ENCODE measurements around the gene ASPSCR1.
"Not testable (repeated sequence)": the region's sequence is repeated elsewhere in the genome, so short reads cannot be mapped to it uniquely, and the experiment has no call there.

Gene ASPSCR1

GRCh38 chr17:81942167-81942553, 35.3 kb upstream of the ASPSCR1 start:
- no peak for DNase-seq

- no peak for DNase-seq
Measured at GRCh38 chr17:81944858-81945257, 32.6 kb upstream of the ASPSCR1 start.

- no peak for DNase-seq
Measured at GRCh38 chr17:81947189-81947588, 30.2 kb upstream of the ASPSCR1 start, which contains the start of gene MYADML2. Gene MYADML2 (minus strand): TSS chr17:81947233. CDS start chr17:81941741, 5,492 bp downstream.

- DNase-seq = no peak
Measured at GRCh38 chr17:81948635-81949378, 28.6 kb upstream of the ASPSCR1 start.

- no peak for DNase-seq
Measured at GRCh38 chr17:81950501-81950900, 26.9 kb upstream of the ASPSCR1 start.

- DNase-seq = no peak
Measured at GRCh38 chr17:81951785-81952684, 25.4 kb upstream of the ASPSCR1 start.

- no peak for DNase-seq
Measured at GRCh38 chr17:81952792-81953228, 24.6 kb upstream of the ASPSCR1 start.

GRCh38 chr17:81953443-81953842, 24.0 kb upstream of the ASPSCR1 start:
- not testable (repeated sequence) for DNase-seq

GRCh38 chr17:81954131-81955057, 23.0 kb upstream of the ASPSCR1 start:
- no peak for DNase-seq

GRCh38 chr17:81955058-81955681, 22.3 kb upstream of the ASPSCR1 start:
- DNase-seq = no peak

GRCh38 chr17:81955756-81956544, 21.5 kb upstream of the ASPSCR1 start:
- no peak for DNase-seq

- DNase-seq = no peak
Measured at GRCh38 chr17:81956607-81957589, 20.5 kb upstream of the ASPSCR1 start.

- DNase-seq = no peak
Measured at GRCh38 chr17:81957691-81958432, 19.6 kb upstream of the ASPSCR1 start.

- no peak for DNase-seq
Measured at GRCh38 chr17:81958633-81959342, 18.6 kb upstream of the ASPSCR1 start.

- no peak for DNase-seq
Measured at GRCh38 chr17:81959362-81960129, 17.9 kb upstream of the ASPSCR1 start.

- DNase-seq = no peak
Measured at GRCh38 chr17:81960130-81960958, 17.1 kb upstream of the ASPSCR1 start.

- DNase-seq = no peak
Measured at GRCh38 chr17:81961087-81961511, 16.3 kb upstream of the ASPSCR1 start, which contains the start of gene NOTUM. Gene NOTUM (minus strand): TSS chr17:81961187. CDS start chr17:81960909, 278 bp downstream.

All from cortex of kidney (tissue), 1 donor.